ENCODE measurements around the gene ADAMTSL1.
A peak's percentile ranks its signal among the peaks of the same experiment; 100 is the strongest.

The ADAMTSL1 gene

DNA sequence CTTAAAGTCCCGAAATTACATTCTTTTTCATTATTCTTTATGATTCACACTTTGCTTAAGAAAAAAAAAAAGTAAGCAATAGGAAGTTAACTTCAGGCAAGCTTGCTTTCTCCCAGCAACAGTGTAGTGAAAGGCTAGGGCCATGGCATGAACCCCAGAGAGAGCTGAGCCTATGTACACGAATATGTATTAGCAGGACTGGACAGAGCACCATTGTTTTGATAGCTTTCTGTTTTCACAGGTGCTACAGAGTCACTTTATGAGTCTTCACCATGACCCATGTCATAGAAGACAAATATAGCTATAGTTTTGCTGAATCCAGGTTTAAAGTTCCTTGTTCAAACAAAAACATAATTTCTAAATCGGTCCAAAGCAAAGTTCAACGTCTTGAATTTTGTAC lies 199.2 kb downstream of the ADAMTSL1 start:
- DNase-seq (ENCODE audit: low read depth): peak; percentile 26
- TF ChIP-seq, protein P1, sequence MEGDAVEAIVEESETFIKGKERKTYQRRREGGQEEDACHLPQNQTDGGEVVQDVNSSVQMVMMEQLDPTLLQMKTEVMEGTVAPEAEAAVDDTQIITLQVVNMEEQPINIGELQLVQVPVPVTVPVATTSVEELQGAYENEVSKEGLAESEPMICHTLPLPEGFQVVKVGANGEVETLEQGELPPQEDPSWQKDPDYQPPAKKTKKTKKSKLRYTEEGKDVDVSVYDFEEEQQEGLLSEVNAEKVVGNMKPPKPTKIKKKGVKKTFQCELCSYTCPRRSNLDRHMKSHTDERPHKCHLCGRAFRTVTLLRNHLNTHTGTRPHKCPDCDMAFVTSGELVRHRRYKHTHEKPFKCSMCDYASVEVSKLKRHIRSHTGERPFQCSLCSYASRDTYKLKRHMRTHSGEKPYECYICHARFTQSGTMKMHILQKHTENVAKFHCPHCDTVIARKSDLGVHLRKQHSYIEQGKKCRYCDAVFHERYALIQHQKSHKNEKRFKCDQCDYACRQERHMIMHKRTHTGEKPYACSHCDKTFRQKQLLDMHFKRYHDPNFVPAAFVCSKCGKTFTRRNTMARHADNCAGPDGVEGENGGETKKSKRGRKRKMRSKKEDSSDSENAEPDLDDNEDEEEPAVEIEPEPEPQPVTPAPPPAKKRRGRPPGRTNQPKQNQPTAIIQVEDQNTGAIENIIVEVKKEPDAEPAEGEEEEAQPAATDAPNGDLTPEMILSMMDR (conservative IDR thresholded peaks at IDR 0.05; ENCODE audit: low read depth, low read length): no peak
- no peak overlapping the region for H3K4me3 ChIP-seq (ENCODE audit: low read depth, low read length)

DNA sequence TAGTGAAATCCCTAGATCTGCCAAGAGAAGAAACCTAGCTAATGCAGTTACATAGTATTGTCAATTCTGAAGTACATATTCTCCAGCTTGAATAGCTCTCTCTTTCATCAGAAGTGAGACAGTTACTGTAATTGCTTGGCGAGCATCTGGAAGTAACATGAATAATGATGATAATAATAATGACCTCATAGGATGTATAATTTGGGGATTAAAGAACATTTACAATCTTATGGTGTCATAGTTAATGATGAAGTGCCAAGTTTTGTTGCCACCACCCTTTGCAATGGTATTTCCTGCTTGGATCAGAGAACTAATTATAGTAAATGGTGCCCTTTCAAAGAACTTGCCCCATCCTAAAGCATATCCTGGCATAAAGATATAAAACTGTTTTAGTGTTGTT lies 201.4 kb downstream of the ADAMTSL1 start:
- DNase-seq (ENCODE audit: low read depth): no peak
- H3K4me3 ChIP-seq (ENCODE audit: low read depth, low read length): no peak overlapping the region
- TF ChIP-seq, protein P1 (conservative IDR thresholded peaks at IDR 0.05; ENCODE audit: low read depth, low read length): no peak

DNA sequence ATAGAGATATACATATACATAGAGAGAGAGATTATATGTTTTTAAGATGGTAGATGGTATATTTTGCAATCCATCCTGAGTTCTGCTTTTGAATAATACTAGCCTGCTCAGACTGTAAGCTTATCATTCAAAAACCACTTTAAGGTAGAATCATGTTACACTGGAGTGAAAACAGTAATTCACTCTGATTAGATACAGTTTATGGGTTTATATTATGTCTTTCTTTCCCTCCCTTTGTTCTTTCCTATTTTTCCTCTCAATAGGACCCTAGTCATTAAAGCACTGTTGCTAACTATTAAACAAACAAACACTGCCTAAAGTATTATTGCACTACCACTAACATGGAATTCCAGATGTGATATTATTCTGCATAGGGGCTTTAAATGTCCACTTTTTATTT lies 202.0 kb downstream of the ADAMTSL1 start:
- TF ChIP-seq, protein P1 (conservative IDR thresholded peaks at IDR 0.05; ENCODE audit: low read depth, low read length): no peak

DNA sequence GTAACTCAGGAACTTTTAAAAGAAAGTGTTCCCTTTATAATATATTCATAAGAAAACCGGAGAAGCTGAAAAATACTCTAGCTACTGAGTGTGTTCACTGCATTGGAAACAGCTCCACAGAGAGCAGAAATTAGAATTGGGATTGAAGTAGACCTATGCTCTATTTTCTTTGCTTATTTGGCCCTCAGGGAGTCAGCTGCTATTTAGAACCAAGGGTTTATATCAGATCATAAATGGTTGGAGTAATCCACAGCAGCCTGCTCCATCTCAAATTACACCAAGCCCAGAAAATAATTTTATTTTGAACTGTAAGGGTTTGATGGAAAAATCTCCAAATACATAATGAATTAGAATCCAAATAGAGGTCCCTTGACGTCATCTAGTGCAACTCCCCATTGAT lies 202.6 kb downstream of the ADAMTSL1 start:
- peak; percentile 20 for DNase-seq (ENCODE audit: low read depth)

More for the DNA sequence above, 202.0 kb downstream of the ADAMTSL1 start:
- DNase-seq (ENCODE audit: low read depth): no peak
- no peak overlapping the region for H3K4me3 ChIP-seq (ENCODE audit: low read depth, low read length)

DNA sequence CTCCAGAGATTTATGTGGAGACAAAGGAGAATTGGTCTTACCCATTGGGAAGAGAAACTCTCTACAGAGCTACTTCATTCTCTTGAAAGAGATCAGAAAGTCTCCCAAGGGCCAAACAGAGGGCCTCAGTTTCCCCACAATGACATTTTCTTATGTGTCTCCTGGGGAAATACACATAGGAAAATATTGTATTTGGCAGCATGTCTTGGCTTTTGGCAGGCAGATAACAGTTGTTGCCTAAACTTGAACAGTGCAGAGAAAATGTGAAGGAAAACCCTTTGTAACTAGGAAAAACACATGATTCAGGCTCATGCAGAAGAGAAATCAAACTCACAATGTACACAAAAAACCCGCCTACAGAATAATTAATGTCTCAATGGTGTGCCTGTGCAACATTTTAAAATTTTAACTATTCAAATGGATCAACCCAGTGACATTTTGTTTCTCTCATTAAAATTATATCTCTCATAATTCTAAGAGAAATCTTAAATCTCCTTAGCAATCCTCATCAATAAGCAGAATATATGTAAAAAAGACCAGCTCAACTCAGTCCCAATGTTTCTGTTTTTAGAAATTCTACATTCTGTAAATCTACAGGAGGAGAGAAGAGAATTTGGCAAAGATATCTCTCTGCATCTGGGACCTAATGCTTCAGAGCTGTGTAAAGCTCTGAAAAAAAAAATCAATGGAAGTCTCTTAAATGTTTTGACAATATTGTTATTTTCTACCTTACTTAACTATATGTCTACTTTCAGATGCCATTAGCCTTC lies 205.1 kb downstream of the ADAMTSL1 start:
- no peak overlapping the region for H3K4me3 ChIP-seq (ENCODE audit: low read depth, low read length)
- TF ChIP-seq, protein P1 (conservative IDR thresholded peaks at IDR 0.05; ENCODE audit: low read depth, low read length): no peak
- peak; percentile 43 for DNase-seq (ENCODE audit: low read depth)

More for the DNA sequence above, 202.6 kb downstream of the ADAMTSL1 start:
- TF ChIP-seq, protein P1 (conservative IDR thresholded peaks at IDR 0.05; ENCODE audit: low read depth, low read length): no peak
- no peak overlapping the region for H3K4me3 ChIP-seq (ENCODE audit: low read depth, low read length)

DNA sequence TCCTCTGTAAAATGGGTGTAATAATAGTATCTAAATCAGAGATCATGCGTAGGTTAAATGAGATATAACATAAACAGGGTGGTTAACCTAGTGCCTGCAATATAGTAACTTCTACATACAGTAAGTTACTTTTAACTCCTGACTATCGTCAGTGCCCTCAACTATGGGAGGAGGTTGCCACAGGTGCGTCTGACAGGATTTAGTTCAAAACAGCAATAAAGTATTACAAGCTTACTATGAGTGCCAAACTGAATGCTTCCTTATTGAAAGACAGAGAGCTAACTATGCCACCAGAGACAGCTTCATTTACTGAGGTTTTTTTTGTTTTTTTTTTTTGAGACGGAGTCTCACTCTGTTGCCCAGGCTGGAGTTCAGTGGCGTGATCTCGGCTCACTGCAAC lies 209.0 kb downstream of the ADAMTSL1 start:
- no peak for DNase-seq (ENCODE audit: low read depth)
- no peak overlapping the region for H3K4me3 ChIP-seq (ENCODE audit: low read depth, low read length)
- TF ChIP-seq, protein P1 (conservative IDR thresholded peaks at IDR 0.05; ENCODE audit: low read depth, low read length): no peak

DNA sequence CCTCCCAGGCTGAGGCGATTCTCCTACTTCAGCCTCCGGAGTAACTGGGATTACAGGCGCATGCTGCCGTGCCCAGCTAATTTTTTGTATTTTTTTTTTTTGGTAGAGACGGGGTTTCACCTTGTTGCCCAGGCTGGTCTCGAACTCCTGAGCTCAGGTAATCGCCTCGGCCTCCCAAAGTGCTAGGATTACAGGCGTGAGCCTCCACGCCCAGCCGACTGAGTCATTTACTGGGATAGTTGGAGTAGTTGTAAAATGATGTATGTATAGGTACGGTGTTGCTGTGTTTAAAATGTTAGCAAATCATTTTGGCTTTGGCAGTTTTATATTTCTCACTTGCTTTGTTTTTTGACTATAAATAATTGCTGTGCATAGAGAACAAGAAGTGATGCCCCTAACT lies 209.4 kb downstream of the ADAMTSL1 start:
- H3K4me3 ChIP-seq (ENCODE audit: low read depth, low read length): no peak overlapping the region
- TF ChIP-seq, protein P1 (conservative IDR thresholded peaks at IDR 0.05; ENCODE audit: low read depth, low read length): no peak
- no peak for DNase-seq (ENCODE audit: low read depth)
